HG03039 (cell line): ENCODE measurements around the gene RNASE3.
"Not testable (repeated sequence)": the region's sequence is repeated elsewhere in the genome, so short reads cannot be mapped to it uniquely, and the experiment has no call there.

Experiments
- ATAC-seq: cut with Tn5 transposase; IDR thresholded peaks from one replicate; pipeline ENCODE4 v1.9.1; 2021; ENCODE audit warnings: mild to moderate bottlenecking, moderate library complexity; ENCODE audit not compliant: unreplicated experiment

Gene RNASE3

DNA sequence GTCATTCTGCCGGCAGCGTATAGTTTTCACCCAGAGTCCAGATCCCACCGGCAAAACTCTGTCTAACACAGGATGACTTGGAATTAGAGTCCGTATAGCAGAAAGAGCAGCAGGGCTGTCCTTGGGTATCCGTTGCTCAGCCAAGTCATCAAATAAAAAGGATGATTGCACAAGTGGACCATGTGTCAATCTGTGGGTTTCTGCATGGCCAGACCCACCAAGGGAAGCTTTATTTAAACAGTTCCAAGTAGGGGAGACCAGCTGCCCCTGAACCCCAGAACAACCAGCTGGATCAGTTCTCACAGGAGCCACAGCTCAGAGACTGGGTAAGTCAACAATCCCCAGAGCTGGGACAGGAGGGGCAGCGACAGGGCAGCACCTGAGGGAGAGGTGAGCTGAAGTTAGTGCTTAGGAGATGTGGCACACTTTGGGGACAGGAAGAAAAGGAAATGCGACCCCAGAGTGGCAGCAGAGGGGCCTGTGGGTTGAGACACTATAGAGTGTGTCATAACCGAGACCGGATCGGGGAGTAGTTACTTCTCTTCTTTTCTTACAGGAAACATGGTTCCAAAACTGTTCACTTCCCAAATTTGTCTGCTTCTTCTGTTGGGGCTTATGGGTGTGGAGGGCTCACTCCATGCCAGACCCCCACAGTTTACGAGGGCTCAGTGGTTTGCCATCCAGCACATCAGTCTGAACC lies at the start of gene RNASE3:
Gene RNASE3 (plus strand): TSS at position 260 of the 700 bp plus-strand sequence. CDS start 302 bp downstream, at position 562.
- ATAC-seq = not testable (repeated sequence)

DNA sequence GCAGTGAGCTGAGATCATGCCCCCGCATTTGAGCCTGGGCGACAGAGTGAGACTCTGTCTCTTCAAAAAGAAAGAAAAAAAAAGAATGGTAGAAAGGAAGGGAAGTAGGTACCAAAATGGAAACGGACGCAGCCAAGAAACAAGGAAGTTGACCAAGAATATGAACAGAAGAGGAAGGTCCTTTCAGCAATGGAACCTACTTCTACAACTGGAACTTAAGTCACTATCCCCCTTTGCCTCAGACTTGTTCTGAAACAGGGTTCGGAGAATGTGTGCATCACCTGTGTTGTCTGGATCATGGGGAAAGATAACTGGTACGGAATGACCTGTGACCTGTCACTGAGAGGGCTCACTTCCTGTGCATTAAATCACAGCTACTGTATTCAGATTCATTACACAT lies 44.6 kb upstream of the RNASE3 start:
- no peak for ATAC-seq

DNA sequence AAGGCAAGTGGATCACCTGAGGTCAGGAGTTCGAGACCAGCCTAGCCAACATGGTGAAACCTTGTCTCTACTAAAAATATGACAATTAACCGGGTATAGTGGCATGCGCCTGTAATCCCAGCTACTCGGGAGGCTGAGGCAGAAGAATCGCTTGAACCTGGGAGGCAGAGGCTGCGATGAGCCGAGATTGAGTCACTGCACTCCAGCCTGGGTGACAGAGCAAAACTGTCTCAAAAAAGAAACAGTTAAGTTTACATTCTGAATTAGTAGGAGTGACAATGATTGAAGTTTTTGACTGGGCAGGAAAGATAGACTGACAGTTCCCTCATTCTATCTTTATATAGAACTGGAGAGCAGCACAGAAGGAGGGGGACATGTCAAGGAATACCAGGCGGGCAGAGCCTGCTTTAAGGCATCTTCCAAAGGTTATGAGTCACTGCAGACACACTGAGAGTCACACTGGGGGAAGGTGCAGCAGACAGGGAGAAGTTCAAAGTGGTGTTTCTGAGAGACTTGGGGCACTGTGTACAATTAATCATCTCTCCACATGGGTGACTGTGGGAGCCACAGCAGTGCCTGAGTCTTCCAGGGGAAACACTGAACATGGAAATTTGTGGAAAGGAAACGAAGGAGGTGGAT lies 42.8 kb upstream of the RNASE3 start:
- ATAC-seq = no peak

DNA sequence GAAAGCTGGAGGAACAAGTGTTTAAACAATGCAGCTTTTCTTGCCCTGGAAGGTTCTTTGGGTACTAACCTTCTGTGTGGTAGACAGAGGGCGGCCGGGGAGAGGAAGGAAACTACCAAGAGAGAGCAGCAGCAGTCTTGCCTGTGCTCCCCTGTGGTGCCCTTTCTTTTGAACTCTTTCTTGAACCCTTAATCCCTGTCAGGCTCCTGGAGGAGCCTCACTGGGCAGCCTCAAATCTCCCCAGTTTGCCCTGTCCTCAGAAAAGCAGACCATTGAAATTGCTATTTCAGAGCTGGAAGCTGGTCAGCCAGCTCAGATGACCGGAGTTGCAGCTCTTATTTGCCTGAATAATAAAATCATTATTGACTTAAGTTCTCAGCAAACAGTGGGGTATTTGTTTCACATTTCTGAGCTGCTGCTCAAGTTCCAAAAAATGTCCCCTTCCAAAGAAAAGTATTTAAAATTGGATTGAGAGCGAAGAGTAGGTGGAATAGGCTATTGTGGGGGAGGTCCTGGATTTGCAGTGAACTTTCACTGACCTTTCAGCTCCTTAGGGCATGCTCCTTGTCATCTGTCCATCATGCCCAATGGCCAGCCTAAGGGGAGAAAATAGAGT lies 42.1 kb upstream of the RNASE3 start:
- no peak for ATAC-seq

DNA sequence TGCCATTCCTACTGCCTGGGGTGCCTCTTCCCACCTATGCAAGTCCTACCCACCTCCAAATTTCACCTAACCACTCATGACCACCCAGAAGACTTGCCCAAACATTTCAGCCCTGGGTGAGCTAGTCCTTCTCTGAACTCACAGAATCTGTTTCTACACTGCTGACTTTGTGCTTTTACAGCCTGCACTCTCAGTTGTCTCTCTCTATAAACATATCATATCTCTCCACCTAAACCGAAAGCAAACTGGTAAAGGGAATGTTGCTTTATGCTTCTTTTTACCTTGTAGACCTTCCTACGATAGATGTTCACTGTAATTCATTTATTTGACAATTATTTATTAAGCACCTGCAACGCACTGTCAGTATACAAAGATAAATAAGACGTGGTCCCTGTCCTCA lies 38.1 kb upstream of the RNASE3 start:
- ATAC-seq = no peak

DNA sequence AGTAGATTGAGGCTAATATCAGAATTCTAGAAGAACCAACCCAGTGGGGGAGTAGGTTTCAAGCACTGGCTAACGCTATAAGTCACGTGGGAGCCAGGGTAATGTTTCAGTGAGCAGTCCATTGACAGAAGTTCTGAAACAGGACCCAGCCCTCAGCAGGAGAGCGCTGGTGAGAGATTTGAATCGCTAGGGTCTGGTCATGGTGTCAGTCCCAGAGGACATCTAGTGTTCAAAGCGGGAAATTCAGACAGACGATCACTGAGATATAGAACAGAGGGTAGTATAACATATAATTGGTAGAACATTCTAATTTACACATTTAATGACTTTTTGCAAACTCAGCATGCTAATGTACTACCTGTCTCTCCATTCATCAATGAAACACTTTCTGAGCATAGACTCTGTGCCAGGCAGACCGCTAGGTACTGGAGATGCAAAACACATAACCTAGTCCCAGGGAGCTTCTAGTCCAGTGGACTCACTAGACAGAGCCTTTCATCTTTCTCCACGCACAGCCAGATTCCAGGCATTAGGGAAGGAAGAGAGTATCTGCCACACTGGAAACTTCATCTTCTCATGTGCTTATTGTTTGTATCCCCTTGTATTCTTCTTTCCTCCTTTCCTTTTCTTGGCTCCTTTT lies 35.4 kb upstream of the RNASE3 start:
- peak; percentile 60 for ATAC-seq

DNA sequence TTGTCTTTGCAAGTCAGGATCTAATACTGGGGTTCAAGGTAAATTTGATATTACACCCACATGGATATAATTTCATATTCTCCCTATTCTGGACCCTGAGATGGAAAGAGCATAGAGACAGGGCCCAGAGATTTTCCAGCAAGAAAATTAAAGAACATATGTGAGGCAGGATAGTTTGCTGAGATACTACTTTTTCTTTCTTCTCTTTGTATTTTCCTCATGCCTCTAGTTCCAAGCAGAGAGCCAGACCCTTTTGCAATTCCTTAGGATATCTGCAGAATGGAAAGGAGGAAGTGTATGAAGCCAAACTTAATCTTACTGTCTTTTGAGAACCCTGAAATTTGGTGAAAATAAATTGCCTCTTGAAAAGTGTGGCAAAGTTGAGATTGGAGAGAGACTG lies 34.0 kb upstream of the RNASE3 start:
- no peak for ATAC-seq

DNA sequence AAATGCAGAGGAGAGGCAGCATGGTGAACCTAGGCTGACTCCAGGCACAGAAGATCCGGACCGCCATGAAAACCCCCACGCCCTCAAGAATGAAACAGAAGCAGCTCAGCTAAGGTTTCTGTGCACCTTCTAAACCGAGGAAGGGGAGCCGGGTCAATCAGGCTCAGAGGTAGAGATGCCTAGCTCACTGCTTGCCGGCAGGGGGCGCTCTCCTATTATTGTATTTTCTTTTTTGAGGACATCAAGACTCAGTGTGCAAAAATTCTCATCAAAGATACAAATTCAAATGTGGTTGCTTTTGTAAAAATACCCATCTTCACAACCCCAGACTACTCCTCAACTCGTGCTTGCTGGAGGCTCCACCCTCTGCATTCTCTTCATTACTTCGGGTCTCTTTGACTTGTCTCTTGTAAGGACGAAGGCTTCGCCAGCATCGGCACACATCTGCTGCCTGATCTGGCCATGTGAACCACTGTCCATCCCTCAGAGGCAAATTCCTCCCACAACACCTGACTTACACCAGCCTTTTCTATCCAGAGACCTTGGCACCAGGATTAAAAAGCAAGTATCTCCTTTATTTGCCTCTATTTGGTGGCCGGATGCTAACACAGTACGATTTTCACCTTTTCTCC lies 33.4 kb upstream of the RNASE3 start:
- no peak for ATAC-seq

DNA sequence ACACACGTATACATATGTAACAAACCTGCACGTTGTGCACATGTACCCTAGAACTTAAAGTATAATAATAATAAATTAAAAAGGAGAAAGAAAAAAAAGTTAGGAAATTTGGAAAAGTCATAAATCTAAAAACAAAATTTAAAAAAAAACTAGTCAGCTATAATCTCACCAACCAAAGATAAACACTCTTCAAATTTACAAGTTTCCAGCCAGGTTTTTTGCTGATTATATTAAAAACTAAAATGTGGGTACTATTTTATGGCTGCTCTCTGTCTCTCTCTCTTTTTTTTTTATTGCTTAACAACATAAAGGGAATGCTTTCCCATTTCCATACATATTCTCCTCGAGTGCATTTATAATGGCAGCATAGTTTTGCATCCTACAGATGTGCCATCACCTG lies 25.0 kb upstream of the RNASE3 start:
- ATAC-seq = no peak

DNA sequence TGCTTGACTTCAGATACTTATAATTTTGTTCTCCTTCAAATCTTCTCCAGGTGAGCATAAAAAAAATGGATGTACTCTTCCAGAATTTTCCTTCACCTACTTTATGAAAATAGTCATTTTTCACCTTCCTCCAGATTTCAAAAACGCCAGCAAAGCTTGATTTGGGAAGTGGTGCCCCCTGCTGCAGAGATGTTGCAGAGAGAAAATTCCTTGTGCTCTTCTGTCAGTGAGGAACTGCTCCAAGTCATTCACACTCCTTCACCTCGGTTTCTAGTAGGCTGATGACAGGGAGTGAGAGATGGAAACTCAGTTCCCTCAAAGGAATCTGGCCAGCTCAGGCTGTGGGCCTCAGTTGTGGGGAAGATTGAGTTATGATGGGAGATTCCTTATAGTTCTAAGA lies 24.2 kb upstream of the RNASE3 start:
- no peak for ATAC-seq

- peak; percentile 77 for ATAC-seq
Measured at GRCh38 chr14:20873370-20874177, 17.6 kb upstream of the RNASE3 start.

- no peak for ATAC-seq
Measured at GRCh38 chr14:20877016-20877415, 14.2 kb upstream of the RNASE3 start.

GRCh38 chr14:20878695-20879094 lies 12.5 kb upstream of the RNASE3 start:
- ATAC-seq = no peak

DNA sequence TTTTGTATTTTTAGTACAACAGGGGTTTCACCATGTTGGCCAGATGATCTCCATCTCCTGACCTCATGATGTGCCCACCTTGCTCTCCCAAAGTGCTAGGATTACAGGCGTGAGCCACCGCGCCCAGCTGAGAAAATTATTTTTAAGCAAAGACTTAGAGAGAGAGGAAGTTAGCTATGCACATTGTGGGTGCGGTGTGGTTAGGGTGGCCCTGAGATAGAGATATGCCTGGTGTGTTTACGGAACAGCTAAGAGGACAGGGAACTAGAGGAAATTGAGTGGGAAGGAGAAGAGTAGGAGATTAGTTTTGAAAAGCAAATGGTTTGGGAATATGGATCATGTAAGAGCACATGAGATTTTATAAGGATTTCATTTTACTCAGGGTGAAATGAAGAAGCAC lies 10.0 kb upstream of the RNASE3 start:
- not testable (repeated sequence) for ATAC-seq

DNA sequence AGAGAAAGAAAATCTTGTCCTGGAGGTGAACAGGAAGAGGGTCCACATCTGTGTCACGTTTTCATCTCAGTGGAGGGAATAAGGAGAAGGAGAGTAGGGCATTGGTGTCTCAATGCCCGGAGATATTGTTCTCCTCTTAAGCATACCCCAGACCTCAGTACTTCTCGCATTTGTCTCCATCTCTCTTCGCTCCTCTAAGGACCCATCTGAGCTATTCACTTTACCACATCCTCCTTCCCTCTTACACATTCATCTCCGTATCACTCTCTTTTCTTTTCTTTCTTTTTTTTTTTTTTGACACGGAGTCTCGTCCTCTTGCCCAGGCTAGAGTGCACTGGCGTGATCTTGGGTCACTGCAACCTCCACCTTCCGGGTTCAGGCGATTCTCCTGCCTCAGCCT lies 8.4 kb upstream of the RNASE3 start:
- not testable (repeated sequence) for ATAC-seq

DNA sequence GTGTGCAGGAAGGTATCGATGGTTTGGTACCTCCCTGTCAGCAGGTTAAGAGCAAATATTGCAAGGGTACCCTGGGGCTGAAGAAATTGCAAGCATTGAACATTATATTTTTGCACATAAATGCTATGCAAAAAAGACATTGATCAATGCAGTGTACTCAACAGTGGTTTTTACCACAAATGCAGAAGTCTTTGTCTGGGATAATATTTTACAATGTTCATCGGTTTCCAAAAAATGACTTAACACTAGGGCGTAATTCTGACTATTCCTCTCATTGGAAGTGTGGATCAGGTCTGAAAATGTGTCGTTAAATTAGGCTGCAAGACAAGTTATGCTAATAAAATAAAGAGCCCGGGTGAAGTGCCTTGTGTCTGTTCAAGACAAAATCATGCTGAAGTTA lies 2.8 kb upstream of the RNASE3 start:
- not testable (repeated sequence) for ATAC-seq

DNA sequence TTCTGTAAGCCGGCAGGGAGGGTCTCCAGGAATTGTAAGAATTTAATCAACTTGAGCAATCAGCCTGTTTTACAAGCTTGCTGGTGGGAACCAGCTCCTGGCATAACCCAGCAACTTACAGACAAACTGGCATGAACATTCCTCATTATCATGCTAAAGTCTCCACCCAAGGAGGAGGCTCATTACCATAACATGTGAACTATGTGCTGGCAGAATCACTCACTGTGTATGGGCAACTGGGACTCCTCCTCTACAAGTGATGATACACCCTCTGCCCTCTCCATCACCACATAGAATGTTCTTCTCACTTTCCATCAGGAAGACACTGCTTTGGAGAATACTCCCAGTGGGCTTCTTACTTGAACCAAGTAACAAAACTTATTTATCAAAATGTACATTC lies 4.1 kb downstream of the RNASE3 start:
- not testable (repeated sequence) for ATAC-seq

- ATAC-seq = no peak
Measured at GRCh38 chr14:20904393-20905029, 13.3 kb downstream of the RNASE3 start.

- no peak for ATAC-seq
Measured at GRCh38 chr14:20905676-20906075, 14.5 kb downstream of the RNASE3 start.

DNA sequence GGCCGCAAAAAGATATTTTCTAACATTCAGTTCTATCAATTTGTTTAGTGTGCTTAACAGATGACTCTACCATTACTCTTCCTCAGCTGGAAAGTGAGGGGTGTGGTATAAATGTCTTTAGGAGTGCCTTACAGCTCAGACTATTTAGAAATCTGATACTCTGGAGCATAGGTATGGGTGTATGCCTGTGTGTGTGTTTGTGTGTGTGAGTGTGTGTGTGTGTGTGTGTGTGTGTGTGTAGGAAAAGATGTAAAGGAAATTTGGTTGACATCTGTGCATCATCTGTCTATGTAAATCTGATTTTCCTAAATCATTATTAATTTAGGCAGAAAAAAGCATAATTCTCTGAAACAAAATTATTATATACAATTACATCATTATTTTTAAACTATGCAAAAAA lies 16.0 kb downstream of the RNASE3 start:
- no peak for ATAC-seq
